ENCODE data around the gene CCL26.

The CCL26 gene

DNA sequence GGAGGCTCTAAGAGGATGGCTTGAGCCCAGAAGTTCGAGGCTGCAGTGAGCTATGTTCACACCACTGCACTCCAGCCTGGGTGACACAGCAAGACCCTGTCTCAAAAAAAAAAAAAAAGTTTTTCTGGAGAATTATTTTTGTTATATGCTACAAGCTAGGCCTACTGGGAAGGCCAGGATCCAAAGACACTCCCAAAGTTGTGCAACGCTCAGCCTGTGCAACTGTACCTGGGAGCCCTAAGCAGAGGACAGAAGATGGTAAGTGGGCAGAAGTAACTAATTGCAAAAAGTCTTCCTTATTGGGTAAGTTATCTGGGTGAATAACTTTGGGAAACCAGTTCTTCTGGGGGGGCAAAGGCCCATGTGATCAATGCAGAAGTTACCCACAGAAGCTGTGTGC is 50.6 kb downstream of the CCL26 start:
- DNase-seq (ENCODE audit: extremely low spot score, insufficient read length, low read depth) (no peak), FAIRE-seq (no peak)

DNA sequence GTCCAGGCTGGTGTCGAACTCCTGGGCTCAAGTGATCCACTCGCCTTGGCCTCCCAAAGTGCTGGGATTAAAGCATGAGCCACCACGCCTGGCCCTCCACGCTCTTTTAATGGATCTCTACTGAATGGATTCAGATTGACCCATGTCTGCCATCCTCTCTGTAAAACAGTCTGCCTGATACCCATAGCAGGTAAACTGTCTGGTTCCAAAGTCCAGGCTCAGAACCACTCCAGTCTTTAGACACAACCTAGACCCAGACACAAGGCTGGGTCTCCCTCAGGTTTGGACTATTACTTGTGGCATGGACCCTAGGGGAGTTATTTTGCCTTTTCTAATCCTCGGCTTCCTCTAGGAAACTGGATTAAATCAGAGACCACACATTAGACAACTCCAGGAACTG is 52.4 kb downstream of the CCL26 start:
- FAIRE-seq: no peak
- DNase-seq (ENCODE audit: extremely low spot score, insufficient read length, low read depth): no peak
